ENCODE data around the gene TCF20. TPM values are rescaled to one million over a fixed set of nuclear protein-coding genes. Genes with fewer than 3 reads are reported as not detected.

TCF20 gene
- total RNA-seq, 1 donor from 2014 or later, result 38.8 TPM

DNA sequence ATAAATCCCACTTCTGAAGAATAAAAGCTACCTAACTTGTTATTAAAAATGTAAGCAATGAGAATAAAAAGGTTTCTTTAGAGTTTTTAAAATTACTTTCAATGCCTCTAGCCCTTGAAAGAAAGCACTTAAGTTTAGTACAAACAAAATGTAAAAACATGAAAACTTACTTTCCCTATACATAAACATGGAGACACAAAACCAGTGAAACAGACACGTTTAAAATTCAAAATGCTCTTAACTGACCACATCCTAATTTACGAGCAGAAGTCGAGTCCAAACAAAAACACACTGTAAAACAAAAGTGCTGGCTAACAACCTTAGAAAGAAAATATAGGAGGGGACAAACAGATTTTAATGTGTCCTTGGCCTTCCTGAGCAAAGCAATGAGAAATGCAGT, 36.6 kb downstream of the TCF20 start:
- ATAC-seq, result no peak
- Histone ChIP-seq H3K27me3 (ENCODE audit: low read depth) (no peaks in the 10 kb centered on the region), H3K4me1 (peaks cover 16% of the 10 kb centered on the region), H3K9me3 (peaks cover 11% of the 10 kb centered on the region), H3K4me3 (no peak overlapping the region), H3K27ac (no peak overlapping the region), H3K36me3 (no peaks in the 10 kb centered on the region)
- TF ChIP-seq, protein P1, sequence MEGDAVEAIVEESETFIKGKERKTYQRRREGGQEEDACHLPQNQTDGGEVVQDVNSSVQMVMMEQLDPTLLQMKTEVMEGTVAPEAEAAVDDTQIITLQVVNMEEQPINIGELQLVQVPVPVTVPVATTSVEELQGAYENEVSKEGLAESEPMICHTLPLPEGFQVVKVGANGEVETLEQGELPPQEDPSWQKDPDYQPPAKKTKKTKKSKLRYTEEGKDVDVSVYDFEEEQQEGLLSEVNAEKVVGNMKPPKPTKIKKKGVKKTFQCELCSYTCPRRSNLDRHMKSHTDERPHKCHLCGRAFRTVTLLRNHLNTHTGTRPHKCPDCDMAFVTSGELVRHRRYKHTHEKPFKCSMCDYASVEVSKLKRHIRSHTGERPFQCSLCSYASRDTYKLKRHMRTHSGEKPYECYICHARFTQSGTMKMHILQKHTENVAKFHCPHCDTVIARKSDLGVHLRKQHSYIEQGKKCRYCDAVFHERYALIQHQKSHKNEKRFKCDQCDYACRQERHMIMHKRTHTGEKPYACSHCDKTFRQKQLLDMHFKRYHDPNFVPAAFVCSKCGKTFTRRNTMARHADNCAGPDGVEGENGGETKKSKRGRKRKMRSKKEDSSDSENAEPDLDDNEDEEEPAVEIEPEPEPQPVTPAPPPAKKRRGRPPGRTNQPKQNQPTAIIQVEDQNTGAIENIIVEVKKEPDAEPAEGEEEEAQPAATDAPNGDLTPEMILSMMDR (IDR thresholded peaks at IDR 0.05), result no peak
- intact Hi-C loops (cut with DNase I), result no loop called here
- no peak for DNase-seq

DNA sequence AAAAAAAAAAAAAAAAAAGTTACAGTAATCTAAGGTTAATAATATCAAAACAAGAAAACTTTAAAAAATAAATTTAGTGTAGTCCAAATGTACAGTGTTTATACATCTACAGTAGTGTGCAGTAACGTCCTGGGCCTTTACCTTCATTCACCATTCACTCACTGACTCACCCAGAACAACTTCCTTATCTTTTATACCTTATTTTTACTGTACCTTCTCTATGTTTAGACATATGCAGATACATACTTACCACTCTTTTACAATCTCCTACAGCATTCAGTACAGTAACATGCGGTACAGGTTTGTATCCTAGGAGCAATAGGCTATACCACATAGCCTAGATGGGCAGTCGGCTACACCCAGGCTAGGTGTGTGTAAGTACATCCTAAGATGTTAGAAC, 38.5 kb downstream of the TCF20 start:
- H3K9me3 ChIP-seq, result no peaks in the 10 kb centered on the region
- H3K4me3 ChIP-seq, result no peak overlapping the region
- intact Hi-C loops (cut with DNase I), result no loop called here
- H3K27me3 ChIP-seq (ENCODE audit: low read depth), result no peaks in the 10 kb centered on the region
- no peak for ATAC-seq
- no peak for DNase-seq
- TF ChIP-seq, protein P1 (IDR thresholded peaks at IDR 0.05), result no peak
- H3K27ac ChIP-seq, result no peak overlapping the region
- peaks cover 30% of the 10 kb centered on the region for H3K4me1 ChIP-seq
- H3K36me3 ChIP-seq, result no peaks in the 10 kb centered on the region

DNA sequence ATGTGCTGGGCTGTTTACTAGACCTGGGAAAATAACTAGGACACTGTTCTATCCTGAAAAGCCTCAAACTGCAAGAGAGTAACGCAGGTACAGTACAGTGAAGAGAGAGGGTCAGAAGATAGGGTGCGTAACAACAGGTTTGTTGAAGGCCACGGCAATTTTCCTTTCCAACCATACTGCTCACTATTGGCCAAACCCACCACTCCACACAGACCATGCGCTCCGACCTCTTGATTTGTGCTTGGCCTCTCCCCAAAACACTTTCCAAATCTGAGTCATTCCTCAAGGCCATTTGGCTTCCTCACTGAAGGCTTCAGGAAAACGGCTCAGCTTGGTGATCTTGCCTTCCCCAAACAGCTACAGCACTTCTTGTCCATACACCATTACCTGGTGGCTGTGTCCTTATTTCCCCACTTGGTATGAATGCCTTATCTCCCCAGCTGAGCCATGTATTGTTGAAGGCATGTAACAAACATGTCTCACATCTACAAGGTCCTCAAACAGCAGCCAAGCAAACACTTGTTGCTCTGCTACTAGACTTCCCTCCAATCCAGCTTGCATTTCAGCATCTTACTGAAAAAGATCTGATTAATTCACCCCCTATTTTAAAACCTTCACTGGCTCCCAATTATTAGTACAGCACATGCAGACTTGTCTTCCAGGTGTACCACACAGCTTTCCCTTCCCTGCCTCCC, 40.9 kb downstream of the TCF20 start:
- TF ChIP-seq, protein P1 (IDR thresholded peaks at IDR 0.05), result no peak

DNA sequence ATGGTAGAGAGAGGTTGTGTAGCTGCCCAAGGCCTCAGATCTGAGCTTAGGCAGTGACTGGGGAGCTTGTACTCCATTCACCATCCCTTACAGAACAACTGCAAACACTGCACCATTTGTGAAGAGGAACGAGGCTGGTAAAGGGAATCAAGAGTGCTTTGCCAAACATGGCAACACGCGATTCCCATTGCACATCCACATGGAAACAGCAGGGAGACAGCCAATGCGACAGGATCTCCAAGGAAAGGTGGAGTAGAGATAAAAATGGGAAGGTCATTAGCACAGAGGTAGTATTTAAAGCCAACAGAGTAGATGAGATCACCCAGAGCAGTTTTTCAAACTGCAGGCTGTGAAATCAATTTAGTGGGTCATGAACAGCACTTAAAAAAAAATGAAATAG, 42.0 kb downstream of the TCF20 start:
- Histone ChIP-seq H3K4me3 (no peak overlapping the region), H3K36me3 (no peaks in the 10 kb centered on the region), H3K9me3 (no peaks in the 10 kb centered on the region), H3K27ac (no peak overlapping the region), H3K4me1 (peaks cover 30% of the 10 kb centered on the region), H3K27me3 (ENCODE audit: low read depth) (no peaks in the 10 kb centered on the region)
- no peak for ATAC-seq
- TF ChIP-seq, protein P1 (IDR thresholded peaks at IDR 0.05), result no peak
- no peak for DNase-seq
- intact Hi-C loops (cut with DNase I), result no loop called here

More for the DNA sequence above, 40.9 kb downstream of the TCF20 start:
- no peaks in the 10 kb centered on the region for H3K27me3 ChIP-seq (ENCODE audit: low read depth)
- H3K4me3 ChIP-seq, result no peak overlapping the region
- DNase-seq (no peak), ATAC-seq (peak; percentile 72 to 79)
- intact Hi-C loops (cut with DNase I), result no loop called here
- no peak overlapping the region for H3K27ac ChIP-seq
- H3K4me1 ChIP-seq, result peaks cover 30% of the 10 kb centered on the region
- H3K36me3 ChIP-seq, result no peaks in the 10 kb centered on the region
- no peaks in the 10 kb centered on the region for H3K9me3 ChIP-seq

DNA sequence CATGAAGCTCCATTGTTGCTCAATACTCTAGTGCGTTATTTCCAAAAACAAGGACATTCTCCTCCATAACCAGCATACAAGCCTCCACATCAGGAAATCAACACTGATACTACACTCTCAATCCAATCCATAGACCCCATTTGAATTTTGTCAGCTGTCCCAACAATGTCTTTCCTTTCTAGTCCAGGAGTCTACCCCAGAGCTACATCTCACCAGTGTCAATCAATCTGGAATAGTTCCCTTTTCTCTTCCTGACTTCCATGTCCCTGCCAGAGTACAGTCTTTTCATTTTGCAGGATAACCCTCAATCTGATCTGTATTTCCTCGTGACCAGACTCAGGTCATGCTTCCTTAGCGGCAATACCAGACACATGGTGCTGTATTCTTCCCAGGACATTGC, 43.0 kb downstream of the TCF20 start:
- Histone ChIP-seq H3K9me3 (no peaks in the 10 kb centered on the region), H3K36me3 (no peaks in the 10 kb centered on the region), H3K27ac (no peak overlapping the region), H3K27me3 (ENCODE audit: low read depth) (no peaks in the 10 kb centered on the region), H3K4me1 (peaks cover 36% of the 10 kb centered on the region), H3K4me3 (no peak overlapping the region)
- TF ChIP-seq, protein P1 (IDR thresholded peaks at IDR 0.05), result no peak
- ATAC-seq (no peak), DNase-seq (no peak)
- intact Hi-C loops (cut with DNase I), result no loop called here
